Erythroblast (primary cell): Measurements from ENCODE around the gene HCCS.

Experiments
- GATA1 ChIP-seq: IDR thresholded peaks from 2 replicates; pipeline ENCODE4 v1.6.1; 2011; ENCODE audit warnings: low read depth, mild to moderate bottlenecking, control low read depth, low read length, moderate library complexity
- POLR2A ChIP-seq: IDR thresholded peaks from 2 replicates; pipeline ENCODE4 v1.6.1; 2011; ENCODE audit warnings: mild to moderate bottlenecking, low read length

GRCh38 chrX:11159149-11159548 lies 48.0 kb downstream of the HCCS start:
- no peak for TF ChIP-seq POLR2A
- TF ChIP-seq GATA1 = no peak
